Upper lobe of left lung (tissue), 6 donors: Measurements from ENCODE around the gene RBBP7. TPM values are rescaled to one million over a fixed set of nuclear protein-coding genes. Genes with fewer than 3 reads are reported as not detected.

Source experiments
- ATAC-seq, 2 donors: fragments of 200-7000 bp; cut with Tn5 transposase; one replicate each; pipeline ENCODE4 v1.9.1; 2022; ENCODE audit warnings: mild to moderate bottlenecking in 2 of 2, moderate library complexity in 2 of 2; ENCODE audit not compliant: low FRiP score in 2 of 2
- DNase-seq, 2 donors: peaks; one replicate each; pipeline ENCODE4 v3.0.0-alpha.2; 2019 to 2020
- H3K27ac ChIP-seq, 4 donors: fragments of 200-600 bp; sonication (generic); one replicate each; pipeline ENCODE4 v1.5.1; 2016 to 2019
- H3K27me3 ChIP-seq, 4 donors: fragments of 200-600 bp; sonication (generic); one replicate each; pipeline ENCODE4 v1.5.1; 2017 to 2019
- H3K36me3 ChIP-seq, 4 donors: fragments of 200-600 bp; sonication (generic); one replicate each; pipeline ENCODE4 v1.5.1; 2016 to 2019
- H3K4me1 ChIP-seq, 4 donors: fragments of 200-600 bp; sonication (generic); one replicate each; pipeline ENCODE4 v1.5.1; 2018 to 2019
- H3K4me3 ChIP-seq, 4 donors: fragments of 200-600 bp; sonication (generic); one replicate each; pipeline ENCODE4 v1.5.1; 2017 to 2019; ENCODE audit warnings: mild to moderate bottlenecking in 2 of 4, moderate library complexity in 1 of 4
- H3K9me3 ChIP-seq, 4 donors: fragments of 200-600 bp; sonication (generic); one replicate each; pipeline ENCODE4 v1.5.1; 2018 to 2019
- CTCF ChIP-seq, 6 experiments: fragments of 450-650 bp in 4 of 6; fragments of 200-600 bp in 2 of 6; sonication (generic) in 2 of 6; IDR thresholded peaks; one replicate each; pipeline ENCODE4 v1.5.1; 2016 to 2019; ENCODE audit warnings: antibody characterized with exemption in 6 of 6
- EP300 ChIP-seq, 4 donors: sonication (generic); formaldehyde crosslinking; IDR thresholded peaks; one replicate each; pipeline ENCODE4 v1.5.1; 2017; ENCODE audit warnings: antibody characterized with exemption in 4 of 4, control low read depth in 2 of 4
- POLR2A ChIP-seq, 4 donors: fragments of 450-650 bp; IDR thresholded peaks; one replicate each; pipeline ENCODE4 v1.5.1; 2016 to 2017; ENCODE audit warnings: antibody characterized with exemption in 4 of 4, mild to moderate bottlenecking in 2 of 4
- POLR2AphosphoS5 ChIP-seq, 2 donors: sonication (generic); formaldehyde crosslinking; IDR thresholded peaks; one replicate each; pipeline ENCODE4 v1.5.1; 2017; ENCODE audit warnings: antibody characterized with exemption in 2 of 2
- WGBS, 2 donors: methylation state at CpG; one replicate each; pipeline ENCODE4 v1.1.5; 2017 to 2018; 5-methylcytosine and 5-hydroxymethylcytosine counted together
- total RNA-seq, 6 donors: library from RNA; depleted of rRNA in 4 of 6; stranded (reverse); fragments of >200 nt in 4 of 6; gene quantifications; one replicate each; pipeline versions ENCODE4 v1.1.0 to v1.2.1, GENCODE V29; 2016 to 2021
- donor health status: DM: no; HTN: no; CAD: no; lungs with moderate emphysema.
- donor health status: DM: no; HTN: yes; CAD: no; lungs with severe emphysema.

RBBP7 gene
- total RNA-seq = 10 to 100 TPM; 59.1 to 73.3 (median 63.7) TPM

GRCh38 chrX:16870095-16870861 lies at the start of gene RBBP7:
RBBP7 (minus strand) TSS chrX:16870362; CDS start chrX:16870053, 309 bp downstream.
- H3K4me3 ChIP-seq = peak within 1 kb of the TSS; percentile 59 to 84 (median 72)
- DNase-seq (peak; percentile 93 to 98), ATAC-seq (peak; percentile 95 to 96)
- H3K27me3 ChIP-seq = peaks cover 0 to 11% (median 0%) of the 10 kb centered on the region in 4 donors
- peaks cover 8 to 40% (median 17%) of the 10 kb centered on the region in 4 donors for H3K4me1 ChIP-seq
- peak in 3 of 6 experiments; percentile 19 to 23 (median 22) for TF ChIP-seq CTCF (IDR thresholded peaks at IDR 0.05)
- peak; percentile 21 to 83 (median 75) for TF ChIP-seq POLR2A (IDR thresholded peaks at IDR 0.05)
- no peak for TF ChIP-seq EP300 (IDR thresholded peaks at IDR 0.05)
- peak; percentile 59 to 82 for TF ChIP-seq POLR2AphosphoS5 (IDR thresholded peaks at IDR 0.05)
- peak within 1 kb of the TSS; percentile 88 to 94 (median 90) for H3K27ac ChIP-seq
- H3K36me3 ChIP-seq = no peaks in the 10 kb centered on the region
- WGBS, 2 donors = 0 to 5% methylated on average over 1 to 31 of the region's 84 CpGs
- no peaks in the 10 kb centered on the region for H3K9me3 ChIP-seq

- H3K4me3 ChIP-seq = no peak overlapping the region
- H3K9me3 ChIP-seq = no peaks in the 10 kb centered on the region
- no peaks in the 10 kb centered on the region for H3K4me1 ChIP-seq
- no peak overlapping the region for H3K27ac ChIP-seq
- no peak for TF ChIP-seq POLR2AphosphoS5 (IDR thresholded peaks at IDR 0.05)
- no peak for TF ChIP-seq CTCF (IDR thresholded peaks at IDR 0.05)
- no peak for TF ChIP-seq POLR2A (IDR thresholded peaks at IDR 0.05)
- no peak for TF ChIP-seq EP300 (IDR thresholded peaks at IDR 0.05)
- ATAC-seq = no peak
- DNase-seq = no peak
- H3K27me3 ChIP-seq = no peaks in the 10 kb centered on the region
- H3K36me3 ChIP-seq = no peaks in the 10 kb centered on the region
These were observed 48.8 kb upstream of the RBBP7 start for GRCh38 chrX:16918979-16919378.

GRCh38 chrX:16917120-16917519 lies 47.0 kb upstream of the RBBP7 start:
- no peaks in the 10 kb centered on the region for H3K36me3 ChIP-seq
- ATAC-seq (no peak), DNase-seq (no peak)
- 75 to 97% methylated on average over 6 of the region's 6 CpGs for WGBS, 2 donors
- no peak for TF ChIP-seq CTCF (IDR thresholded peaks at IDR 0.05)
- TF ChIP-seq POLR2AphosphoS5 (IDR thresholded peaks at IDR 0.05) = no peak
- TF ChIP-seq EP300 (IDR thresholded peaks at IDR 0.05) = no peak
- H3K27me3 ChIP-seq = no peaks in the 10 kb centered on the region
- H3K4me3 ChIP-seq = no peak overlapping the region
- H3K4me1 ChIP-seq = no peaks in the 10 kb centered on the region
- no peak overlapping the region for H3K27ac ChIP-seq
- no peaks in the 10 kb centered on the region for H3K9me3 ChIP-seq

- no peaks in the 10 kb centered on the region for H3K36me3 ChIP-seq
- WGBS, 2 donors = 82% methylated on average over 4 to 5 of the region's 5 CpGs
- H3K4me3 ChIP-seq = no peak overlapping the region
- H3K9me3 ChIP-seq = no peaks in the 10 kb centered on the region
- DNase-seq (no peak), ATAC-seq (no peak)
- H3K4me1 ChIP-seq = no peaks in the 10 kb centered on the region
- TF ChIP-seq CTCF (IDR thresholded peaks at IDR 0.05) = no peak
- TF ChIP-seq POLR2A (IDR thresholded peaks at IDR 0.05) = no peak
- no peak for TF ChIP-seq POLR2AphosphoS5 (IDR thresholded peaks at IDR 0.05)
- TF ChIP-seq EP300 (IDR thresholded peaks at IDR 0.05) = no peak
- no peaks in the 10 kb centered on the region for H3K27me3 ChIP-seq
- no peak overlapping the region for H3K27ac ChIP-seq
These were observed 46.4 kb upstream of the RBBP7 start for GRCh38 chrX:16916561-16916960.

GRCh38 chrX:16914058-16914457 lies 43.9 kb upstream of the RBBP7 start:
- ATAC-seq (peak; percentile 53 to 56), DNase-seq (peak in 1 of 2 donors; percentile 24)
- WGBS, 2 donors = 63 to 65% methylated on average over 3 of the region's 3 CpGs
- TF ChIP-seq CTCF (IDR thresholded peaks at IDR 0.05) (no peak), POLR2A (IDR thresholded peaks at IDR 0.05) (no peak), EP300 (IDR thresholded peaks at IDR 0.05) (no peak), POLR2AphosphoS5 (IDR thresholded peaks at IDR 0.05) (no peak)
- Histone ChIP-seq H3K27me3 (no peaks in the 10 kb centered on the region), H3K36me3 (no peaks in the 10 kb centered on the region), H3K27ac (no peak overlapping the region), H3K4me1 (no peaks in the 10 kb centered on the region), H3K4me3 (no peak overlapping the region), H3K9me3 (no peaks in the 10 kb centered on the region)
